Measurements from ENCODE around the gene TMEM132A.

GRCh38 chr11:60954421-60954820 is 30.2 kb downstream of the TMEM132A start:
- TF ChIP-seq CTCF (IDR thresholded peaks at IDR 0.05; ENCODE audit: low read length) (no peak), EZH2 (optimal IDR thresholded peaks at IDR 0.05; ENCODE audit: low read depth, low read length) (no peak), EZH2phosphoT487 (IDR thresholded peaks at IDR 0.05; ENCODE audit: low read length) (no peak)
